HEK293 (cell line): ENCODE measurements around the gene PPP1R14C.

Experiments
- CTCF ChIA-PET: fragments of 350-600 bp; formaldehyde crosslinking; extraction: SDS; loops from one replicate; lab custom pipeline; 2021; ENCODE audit warnings: antibody characterized with exemption; lab: Yijun Ruan, JAX
- POLR2A ChIA-PET: fragments of 300-600 bp; formaldehyde crosslinking; extraction: SDS; loops from one replicate; lab custom pipeline; 2020; ENCODE audit warnings: antibody characterized with exemption, inconsistent platforms; lab: Yijun Ruan, JAX
- H3K27ac ChIP-seq: fragments of 200-500 bp; sonication (Bioruptor generic); 2 replicates; pipeline ENCODE4 v1.5.1; 2014; ENCODE audit warnings: low read depth, low read length, control low read depth, inconsistent platforms; ENCODE audit errors: extremely low read depth
- H3K36me3 ChIP-seq, 2 experiments: fragments of 200-500 bp in 1 of 2; sonication (Bioruptor generic) in 1 of 2; 1 replicate in 1 of 2; 2 replicates in 1 of 2; pipeline ENCODE4 v1.5.1; 2014 to 2017; ENCODE audit warnings: inconsistent platforms in 2 of 2, low read length in 2 of 2; ENCODE audit not compliant: control insufficient read depth in 2 of 2, insufficient read depth in 1 of 2
- H3K4me1 ChIP-seq: fragments of 200-500 bp; sonication (Bioruptor generic); 2 replicates; pipeline ENCODE4 v1.5.1; 2014; ENCODE audit warnings: mild to moderate bottlenecking, low read length, inconsistent platforms; ENCODE audit not compliant: control insufficient read depth, insufficient read depth
- H3K4me3 ChIP-seq: 2 replicates; pipeline ENCODE4 v1.5.1; 2011; ENCODE audit warnings: low read depth, mild to moderate bottlenecking, control low read depth, low read length, moderate library complexity
- H3K9me3 ChIP-seq: fragments of 200-500 bp; sonication (Bioruptor generic); 2 replicates; pipeline ENCODE4 v1.5.1; 2014; ENCODE audit warnings: low read depth, low read length, inconsistent platforms; ENCODE audit not compliant: control insufficient read depth, insufficient read depth
- BCL11B ChIP-seq: fragments of 450-650 bp; formaldehyde crosslinking; IDR thresholded peaks from 2 replicates; pipeline ENCODE4 v1.5.1; 2016; ENCODE audit warnings: low read depth, missing biosample characterization, missing genetic modification characterization
- GLIS1 ChIP-seq: fragments of 450-650 bp; formaldehyde crosslinking; IDR thresholded peaks from 2 replicates; pipeline ENCODE4 v1.5.1; 2016; ENCODE audit warnings: missing biosample characterization, missing genetic modification characterization
- MZF1 ChIP-seq: fragments of 450-650 bp; formaldehyde crosslinking; IDR thresholded peaks from 2 replicates; pipeline ENCODE4 v1.5.1; 2017; ENCODE audit warnings: missing biosample characterization, missing genetic modification characterization, borderline replicate concordance
- PBX3 ChIP-seq: sonication (generic); formaldehyde crosslinking; IDR thresholded peaks from 2 replicates; pipeline ENCODE4 v1.8.1; 2022; ENCODE audit warnings: mild to moderate bottlenecking, moderate library complexity, missing genetic modification reagents
- PRDM2 ChIP-seq: fragments of 450-650 bp; formaldehyde crosslinking; IDR thresholded peaks from 2 replicates; pipeline ENCODE4 v1.5.1; 2016; ENCODE audit warnings: missing biosample characterization, missing genetic modification characterization, borderline replicate concordance
- SCRT2 ChIP-seq: fragments of 450-650 bp; formaldehyde crosslinking; IDR thresholded peaks from 2 replicates; pipeline ENCODE4 v1.5.1; 2016; ENCODE audit warnings: missing biosample characterization, missing genetic modification characterization
- WT1 ChIP-seq: fragments of 450-650 bp; formaldehyde crosslinking; IDR thresholded peaks from 2 replicates; pipeline ENCODE4 v1.5.1; 2016; ENCODE audit warnings: missing biosample characterization, missing genetic modification characterization
- ZBTB49 ChIP-seq: fragments of 450-650 bp; formaldehyde crosslinking; IDR thresholded peaks from 2 replicates; pipeline ENCODE4 v1.5.1; 2016; ENCODE audit warnings: missing biosample characterization, missing genetic modification characterization, low read depth
- ZNF10 ChIP-seq: fragments of 450-650 bp; formaldehyde crosslinking; IDR thresholded peaks from 2 replicates; pipeline ENCODE4 v1.5.1; 2017; ENCODE audit warnings: missing biosample characterization, missing genetic modification characterization
- ZNF121 ChIP-seq: fragments of 450-650 bp; formaldehyde crosslinking; IDR thresholded peaks from 2 replicates; pipeline ENCODE4 v1.5.1; 2016; ENCODE audit warnings: missing biosample characterization, missing genetic modification characterization
- ZNF132 ChIP-seq: fragments of 450-650 bp; formaldehyde crosslinking; IDR thresholded peaks from 2 replicates; pipeline ENCODE4 v1.5.1; 2017; ENCODE audit warnings: missing biosample characterization, missing genetic modification characterization, borderline replicate concordance
- ZNF140 ChIP-seq: fragments of 450-650 bp; formaldehyde crosslinking; IDR thresholded peaks from 2 replicates; pipeline ENCODE4 v1.5.1; 2016; ENCODE audit warnings: missing biosample characterization, missing genetic modification characterization
- ZNF341 ChIP-seq: fragments of 450-650 bp; formaldehyde crosslinking; IDR thresholded peaks from 2 replicates; pipeline ENCODE4; 2016; ENCODE audit warnings: low read depth, missing biosample characterization, missing genetic modification characterization
- ZNF623 ChIP-seq: fragments of 450-650 bp; formaldehyde crosslinking; IDR thresholded peaks from 2 replicates; pipeline ENCODE4 v1.5.1; 2016; ENCODE audit warnings: missing biosample characterization, missing genetic modification characterization
- ZNF670 ChIP-seq: fragments of 450-650 bp; formaldehyde crosslinking; IDR thresholded peaks from 2 replicates; pipeline ENCODE4 v1.5.1; 2016; ENCODE audit warnings: missing biosample characterization, missing genetic modification characterization, low read depth
- ZNF677 ChIP-seq: fragments of 450-650 bp; IDR thresholded peaks from 2 replicates; pipeline ENCODE4 v1.5.0; 2018; ENCODE audit warnings: missing biosample characterization, mild to moderate bottlenecking, missing genetic modification characterization, moderate library complexity
- ZNF704 ChIP-seq: fragments of 450-650 bp; formaldehyde crosslinking; IDR thresholded peaks from 2 replicates; pipeline ENCODE4 v1.5.1; 2016; ENCODE audit warnings: missing biosample characterization, missing genetic modification characterization

PPP1R14C gene

GRCh38 chr6:150200428-150201100 lies 57.7 kb downstream of the PPP1R14C start (continued):
- TF ChIP-seq ZNF704 (tag by site-specific recombination) = no peak
- no peak for TF ChIP-seq BCL11B (tag by site-specific recombination)
- peak; percentile 56; the same call in 1 of the 2 replicates for TF ChIP-seq GLIS1 (tag by site-specific recombination)
- no peak for TF ChIP-seq WT1 (tag by site-specific recombination)
- TF ChIP-seq PBX3 (CRISPR knock-in tag) = no peak
- TF ChIP-seq ZNF670 (tag by site-specific recombination) = no peak
- TF ChIP-seq SCRT2 (tag by site-specific recombination) = no peak
- TF ChIP-seq ZNF677 = no peak
- no peak for TF ChIP-seq ZBTB49

GRCh38 chr6:150201285-150201684 lies 58.4 kb downstream of the PPP1R14C start:
- no peaks in the 10 kb centered on the region for H3K36me3 ChIP-seq

GRCh38 chr6:150201772-150202329 lies 59.0 kb downstream of the PPP1R14C start:
- ChIA-PET CTCF (interaction anchor here (0.6 to 0.7 kb wide), 2 partner anchors 15 to 65 kb away, joined by 3 read pairs; no protein-coding TSS in a partner anchor), POLR2A (no interaction called here)
- Histone ChIP-seq H3K36me3 (no peaks in the 10 kb centered on the region), H3K4me3 (no peak overlapping the region), H3K4me1 (peaks cover 11% of the 10 kb centered on the region), H3K9me3 (no peaks in the 10 kb centered on the region), H3K27ac (no peak overlapping the region)
- TF ChIP-seq ZNF341 (tag by site-specific recombination) (0 out of 2 replicates have a peak, but pooled peaks have one; percentile 9), PRDM2 (tag by site-specific recombination) (no peak), MZF1 (tag by site-specific recombination) (no peak), ZNF132 (tag by site-specific recombination) (no peak)

More at GRCh38 chr6:150201285-150201684, 58.4 kb downstream of the PPP1R14C start:
- Histone ChIP-seq H3K4me1 (peaks cover 17% of the 10 kb centered on the region), H3K9me3 (no peaks in the 10 kb centered on the region), H3K27ac (no peak overlapping the region), H3K4me3 (no peak overlapping the region)
- POLR2A ChIA-PET = no interaction called here
- CTCF ChIA-PET = interaction anchor here (0.6 to 0.7 kb wide), 2 partner anchors 16 to 64 kb away, joined by 3 read pairs; no protein-coding TSS in a partner anchor
- no peak for TF ChIP-seq ZNF121 (tag by site-specific recombination)
- no peak for TF ChIP-seq ZNF140 (tag by site-specific recombination)
- TF ChIP-seq ZNF623 = peak; percentile 98
- TF ChIP-seq ZNF10 (tag by site-specific recombination) = no peak
